GM18861 (cell line): ENCODE measurements around the gene AIP.
"Not testable (repeated sequence)": the region's sequence is repeated elsewhere in the genome, so short reads cannot be mapped to it uniquely, and the experiment has no call there.

Experiments
- ATAC-seq: cut with Tn5 transposase; IDR thresholded peaks from one replicate; pipeline ENCODE4 v1.9.1; 2021; ENCODE audit not compliant: unreplicated experiment

AIP gene

GRCh38 chr11:67505605-67506396 lies 23.0 kb downstream of the AIP start:
- ATAC-seq: no peak

- no peak for ATAC-seq
Observed at GRCh38 chr11:67506426-67507051, 23.7 kb downstream of the AIP start.

GRCh38 chr11:67507242-67507863 lies 24.5 kb downstream of the AIP start:
- ATAC-seq: no peak

GRCh38 chr11:67507864-67508485 lies 25.1 kb downstream of the AIP start, which contains the start of gene CDK2AP2:
TSS of gene CDK2AP2 (minus strand) at chr11:67508162. CDS start at chr11:67508082, 80 bp downstream.
- peak; percentile 69 for ATAC-seq

GRCh38 chr11:67508486-67509121 lies 25.8 kb downstream of the AIP start:
- ATAC-seq: peak; percentile 26

GRCh38 chr11:67510023-67510345 lies 27.2 kb downstream of the AIP start:
- ATAC-seq: no peak

- not testable (repeated sequence) for ATAC-seq
Observed at GRCh38 chr11:67511558-67511957, 28.7 kb downstream of the AIP start.

GRCh38 chr11:67514116-67514515 lies 31.3 kb downstream of the AIP start:
- ATAC-seq: no peak

GRCh38 chr11:67516806-67517205 lies 34.0 kb downstream of the AIP start:
- ATAC-seq: no peak

- no peak for ATAC-seq
Observed at GRCh38 chr11:67517784-67518552, 35.1 kb downstream of the AIP start.

GRCh38 chr11:67519726-67520125 lies 36.9 kb downstream of the AIP start:
- no peak for ATAC-seq

- no peak for ATAC-seq
Observed at GRCh38 chr11:67520856-67521824, 38.3 kb downstream of the AIP start.

GRCh38 chr11:67521924-67522323 lies 39.1 kb downstream of the AIP start:
- ATAC-seq: no peak

- no peak for ATAC-seq
Observed at GRCh38 chr11:67522338-67522737, 39.5 kb downstream of the AIP start.

GRCh38 chr11:67522844-67523555 lies 40.2 kb downstream of the AIP start, which contains the start of gene CABP2:
TSS of gene CABP2 (minus strand) at chr11:67523446. CDS start at chr11:67523326, 120 bp downstream.
- no peak for ATAC-seq

GRCh38 chr11:67523556-67524479 lies 41.0 kb downstream of the AIP start:
- ATAC-seq: no peak

- ATAC-seq: no peak
Observed at GRCh38 chr11:67524480-67524808, 41.6 kb downstream of the AIP start.
